NB4 (cell line): ENCODE data around the gene FBXL13.
"Not testable (repeated sequence)": the region's sequence is repeated elsewhere in the genome, so short reads cannot be mapped to it uniquely, and the experiment has no call there.

ENCODE experiments used
- DNase-seq: peaks from one replicate; pipeline ENCODE4 v3.0.0; 2010; ENCODE audit warnings: low read depth
- H3K4me3 ChIP-seq: one replicate; pipeline ENCODE4 v1.5.1; 2011; ENCODE audit warnings: mild to moderate bottlenecking, low read depth, low read length, moderate library complexity
- MYC ChIP-seq: IDR thresholded peaks from 2 replicates; pipeline ENCODE4 v1.6.1; 2011; ENCODE audit warnings: low read depth, low read length
- POLR2A ChIP-seq: IDR thresholded peaks from 2 replicates; pipeline ENCODE4 v1.6.1; 2011; ENCODE audit warnings: mild to moderate bottlenecking; ENCODE audit not compliant: insufficient read length; ENCODE audit errors: extremely low read depth
- TF ChIP-seq, protein P1 (sequence below): IDR thresholded peaks from 2 replicates; pipeline ENCODE4 v1.6.1; 2011; ENCODE audit warnings: low read depth, low read length
- TF ChIP-seq, protein P2 (sequence below): IDR thresholded peaks from one replicate; pipeline ENCODE4 v1.5.1; 2012; ENCODE audit warnings: low read depth, low read length

FBXL13 gene

DNA sequence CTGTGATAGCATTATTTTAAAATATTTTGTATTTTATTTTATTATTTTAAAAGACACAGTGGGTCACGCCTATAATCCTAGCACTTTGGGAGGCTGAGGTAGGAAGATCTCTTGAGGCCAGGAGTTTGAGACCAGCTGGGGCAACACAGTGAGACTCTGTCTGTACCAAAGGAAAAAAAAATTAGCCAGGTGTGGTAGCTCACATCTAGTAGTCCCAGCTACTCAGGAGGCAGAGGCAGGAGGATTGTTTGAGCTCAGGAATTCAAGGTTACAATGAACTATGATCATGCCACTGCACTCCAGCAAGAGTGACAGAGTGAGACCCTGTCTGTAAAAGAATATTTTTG lies 37.1 kb downstream of the FBXL13 start:
- DNase-seq, result no peak
- no peak for TF ChIP-seq MYC
- no peak for TF ChIP-seq POLR2A
- TF ChIP-seq, protein P1, sequence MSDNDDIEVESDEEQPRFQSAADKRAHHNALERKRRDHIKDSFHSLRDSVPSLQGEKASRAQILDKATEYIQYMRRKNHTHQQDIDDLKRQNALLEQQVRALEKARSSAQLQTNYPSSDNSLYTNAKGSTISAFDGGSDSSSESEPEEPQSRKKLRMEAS, result no peak
- TF ChIP-seq, protein P2, sequence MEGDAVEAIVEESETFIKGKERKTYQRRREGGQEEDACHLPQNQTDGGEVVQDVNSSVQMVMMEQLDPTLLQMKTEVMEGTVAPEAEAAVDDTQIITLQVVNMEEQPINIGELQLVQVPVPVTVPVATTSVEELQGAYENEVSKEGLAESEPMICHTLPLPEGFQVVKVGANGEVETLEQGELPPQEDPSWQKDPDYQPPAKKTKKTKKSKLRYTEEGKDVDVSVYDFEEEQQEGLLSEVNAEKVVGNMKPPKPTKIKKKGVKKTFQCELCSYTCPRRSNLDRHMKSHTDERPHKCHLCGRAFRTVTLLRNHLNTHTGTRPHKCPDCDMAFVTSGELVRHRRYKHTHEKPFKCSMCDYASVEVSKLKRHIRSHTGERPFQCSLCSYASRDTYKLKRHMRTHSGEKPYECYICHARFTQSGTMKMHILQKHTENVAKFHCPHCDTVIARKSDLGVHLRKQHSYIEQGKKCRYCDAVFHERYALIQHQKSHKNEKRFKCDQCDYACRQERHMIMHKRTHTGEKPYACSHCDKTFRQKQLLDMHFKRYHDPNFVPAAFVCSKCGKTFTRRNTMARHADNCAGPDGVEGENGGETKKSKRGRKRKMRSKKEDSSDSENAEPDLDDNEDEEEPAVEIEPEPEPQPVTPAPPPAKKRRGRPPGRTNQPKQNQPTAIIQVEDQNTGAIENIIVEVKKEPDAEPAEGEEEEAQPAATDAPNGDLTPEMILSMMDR, result no peak
- H3K4me3 ChIP-seq, result no peak overlapping the region

DNA sequence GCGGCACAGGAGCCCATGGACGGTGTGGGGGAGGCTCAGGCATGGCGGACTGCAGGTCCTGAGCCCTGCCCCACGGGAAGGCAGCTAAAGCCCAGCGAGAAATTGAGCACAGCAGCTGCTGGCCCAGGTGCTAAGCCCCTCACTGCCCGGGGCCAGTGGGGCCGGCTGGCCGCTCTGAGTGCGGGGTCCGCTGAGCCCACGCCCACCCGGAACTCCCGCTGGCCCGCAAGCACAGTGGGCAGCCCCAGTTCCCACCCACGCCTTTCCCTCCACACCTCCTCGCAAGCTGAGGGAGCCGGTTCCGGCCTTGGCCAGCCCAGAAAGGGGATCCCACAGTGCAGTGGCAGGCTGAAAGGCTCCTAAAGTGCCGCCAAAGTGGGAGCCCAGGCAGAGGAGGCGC lies 40.3 kb downstream of the FBXL13 start:
- H3K4me3 ChIP-seq, DNase-seq: not testable (repeated sequence)

DNA sequence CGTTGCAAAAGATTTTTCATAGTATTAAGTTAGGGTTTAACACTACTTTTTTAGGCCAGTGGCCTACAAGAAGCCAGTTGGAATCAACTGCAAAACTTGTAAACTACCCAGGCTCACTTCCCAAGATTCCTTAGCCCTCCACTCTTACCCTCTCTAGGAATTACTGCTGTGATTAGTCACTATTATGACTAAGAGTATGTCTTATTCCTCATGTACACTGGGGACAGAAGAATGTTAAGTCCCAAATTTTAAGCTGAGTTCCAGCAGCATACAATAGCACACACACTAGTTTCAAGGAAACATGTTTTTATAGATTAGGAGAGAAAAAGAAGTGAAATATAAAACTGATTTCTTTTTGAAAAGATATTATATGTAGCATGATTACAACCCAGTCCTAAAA lies 42.8 kb downstream of the FBXL13 start:
- DNase-seq, result no peak
- TF ChIP-seq, protein P1, result no peak
- TF ChIP-seq POLR2A (no peak), MYC (no peak)
- TF ChIP-seq, protein P2, result no peak

DNA sequence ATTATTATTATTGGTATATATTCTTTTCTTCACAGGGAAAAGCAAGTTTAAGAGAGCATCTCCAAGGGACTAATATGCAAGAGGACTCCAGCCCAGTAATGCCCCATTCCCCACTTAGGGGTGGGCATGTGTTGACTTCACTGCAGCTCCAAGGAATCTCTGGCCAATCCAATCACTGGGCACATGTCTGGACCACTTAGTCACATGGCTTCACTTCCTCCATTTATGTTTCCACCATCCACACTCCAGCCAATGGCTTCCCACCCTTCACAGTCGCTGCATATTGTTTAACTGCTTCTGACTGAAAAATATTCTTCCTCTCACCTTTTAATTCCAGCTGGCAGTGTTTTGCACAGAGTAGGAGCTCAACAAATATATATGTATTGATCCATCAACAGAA lies 43.6 kb downstream of the FBXL13 start:
- H3K4me3 ChIP-seq, result no peak overlapping the region
- DNase-seq, result no peak
- TF ChIP-seq, protein P1, result peak; percentile 58; the same call in 1 of the 2 replicates
- TF ChIP-seq, protein P2, result no peak

More for the DNA sequence above, 42.8 kb downstream of the FBXL13 start:
- no peak overlapping the region for H3K4me3 ChIP-seq

DNA sequence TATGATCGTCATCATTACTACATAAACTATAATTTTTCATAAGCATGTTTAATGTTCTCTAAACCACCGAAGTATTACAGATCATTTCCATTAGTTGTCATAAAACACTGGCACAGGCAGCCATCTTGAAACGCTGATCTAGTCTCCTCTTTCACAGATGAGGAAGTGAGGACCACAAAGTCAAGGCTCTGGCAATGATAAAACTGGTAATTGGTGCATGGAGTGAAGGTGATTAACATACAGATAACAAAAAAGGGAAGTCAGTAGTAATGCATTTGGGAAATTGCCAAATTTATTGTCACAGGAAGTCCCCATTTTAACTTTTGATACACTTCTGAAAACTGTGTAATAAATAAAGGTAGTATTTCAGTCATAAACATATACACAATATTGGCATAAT lies 49.3 kb downstream of the FBXL13 start:
- DNase-seq, result peak; percentile 86
- no peak overlapping the region for H3K4me3 ChIP-seq
- TF ChIP-seq, protein P1, result no peak
- TF ChIP-seq POLR2A, result no peak
- TF ChIP-seq MYC, result peak; percentile 64; the same call in 1 of the 2 replicates
- TF ChIP-seq, protein P2, result no peak

DNA sequence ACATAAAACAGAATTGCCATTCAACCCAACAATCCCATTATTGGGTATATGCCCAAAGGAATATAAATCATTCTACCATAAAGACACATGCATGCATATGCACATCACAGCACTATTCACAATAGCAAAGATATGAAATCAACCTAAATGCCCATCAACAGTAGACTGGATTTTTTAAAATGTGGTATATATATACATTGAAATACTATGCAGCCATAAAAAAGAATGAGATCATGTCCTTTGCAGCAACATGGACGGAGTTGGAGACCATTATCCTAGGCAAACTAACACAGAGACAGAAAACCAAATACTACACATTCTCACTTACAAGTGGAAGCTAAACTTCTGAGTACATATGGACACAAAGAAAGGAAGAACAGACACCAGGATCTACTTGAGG lies 51.0 kb downstream of the FBXL13 start:
- not testable (repeated sequence) for DNase-seq, H3K4me3 ChIP-seq

DNA sequence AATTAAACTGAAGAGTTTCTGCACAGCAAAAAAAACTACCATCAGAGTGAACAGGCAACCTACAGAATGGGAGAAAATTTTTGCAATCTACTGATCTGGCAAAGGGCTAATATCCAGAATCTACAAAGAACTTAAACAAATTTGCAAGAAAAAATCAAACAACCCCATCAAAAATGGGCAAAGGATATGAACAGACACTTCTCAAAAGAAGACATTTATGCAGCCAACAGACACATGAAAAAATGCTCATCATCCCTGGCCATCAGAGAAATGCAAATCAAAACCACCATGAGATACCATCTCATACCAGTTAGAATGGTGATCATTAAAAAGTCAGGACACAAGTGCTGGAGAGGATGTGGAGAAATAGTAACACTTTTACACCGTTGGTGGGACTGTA lies 53.1 kb downstream of the FBXL13 start:
- DNase-seq, H3K4me3 ChIP-seq: not testable (repeated sequence)

DNA sequence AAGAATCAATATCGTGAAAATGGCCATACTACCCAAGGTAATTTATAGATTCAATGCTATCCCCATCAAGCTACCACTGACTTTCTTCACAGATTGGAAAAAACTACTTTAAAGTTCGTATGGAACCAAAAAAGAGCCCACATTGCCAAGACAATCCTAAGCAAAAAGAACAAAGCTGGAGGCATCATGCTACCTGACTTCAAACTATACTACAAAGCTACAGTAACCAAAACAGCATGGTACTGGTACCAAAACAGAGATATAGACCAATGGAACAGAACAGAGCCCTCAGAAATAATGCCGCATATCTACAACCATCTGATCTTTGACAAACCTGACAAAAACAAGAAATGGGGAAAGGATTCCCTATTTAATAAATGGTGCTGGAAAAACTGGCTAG lies 53.7 kb downstream of the FBXL13 start:
- not testable (repeated sequence) for DNase-seq, H3K4me3 ChIP-seq

DNA sequence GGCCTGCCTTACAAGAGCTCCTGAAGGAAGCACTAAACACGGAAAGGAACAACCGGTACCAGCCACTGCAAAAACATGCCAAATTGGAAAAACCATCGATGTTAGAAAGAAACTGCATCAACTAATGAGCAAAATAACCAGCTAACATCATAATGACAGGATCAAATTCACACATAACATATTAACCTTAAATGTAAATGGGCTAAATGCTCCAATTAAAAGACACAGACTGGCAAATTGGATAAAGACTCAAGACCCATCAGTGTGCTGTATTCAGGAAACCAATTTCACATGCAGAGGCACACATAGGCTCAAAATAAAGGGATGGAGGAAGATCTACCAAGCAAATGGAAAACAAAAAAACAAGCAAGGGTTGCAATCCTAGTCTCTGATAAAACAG lies 56.3 kb downstream of the FBXL13 start:
- not testable (repeated sequence) for DNase-seq

More for the DNA sequence above, 56.3 kb downstream of the FBXL13 start:
- not testable (repeated sequence) for H3K4me3 ChIP-seq
